HG02981 (cell line): Measurements from ENCODE around the gene TAS2R46.

Experiments
- ATAC-seq: cut with Tn5 transposase; IDR thresholded peaks from one replicate; pipeline ENCODE4 v1.9.1; 2021; ENCODE audit warnings: mild to moderate bottlenecking, moderate library complexity; ENCODE audit not compliant: unreplicated experiment

TAS2R46 gene

DNA sequence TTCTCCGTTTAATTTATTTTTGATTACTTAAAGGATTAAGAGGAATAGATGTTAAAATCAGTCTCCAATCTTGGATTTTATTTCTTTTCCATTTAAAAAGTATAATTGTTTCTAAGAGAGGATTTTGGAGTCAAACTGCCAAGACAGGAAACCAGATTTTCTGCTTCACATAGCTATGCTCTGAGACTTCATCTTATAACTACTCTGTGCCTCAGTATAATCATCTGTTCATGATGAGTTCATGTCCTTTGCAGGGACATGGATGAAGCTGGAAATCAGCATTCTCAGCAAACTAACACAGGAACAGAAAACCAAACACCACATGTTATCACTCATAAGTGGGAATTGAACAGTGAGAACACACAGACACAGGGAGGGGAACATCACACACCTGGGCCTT is 21.9 kb downstream of the TAS2R46 start:
- ATAC-seq, result no peak

- ATAC-seq, result no peak
These were observed 22.9 kb downstream of the TAS2R46 start for GRCh38 chr12:11039171-11039570.

DNA sequence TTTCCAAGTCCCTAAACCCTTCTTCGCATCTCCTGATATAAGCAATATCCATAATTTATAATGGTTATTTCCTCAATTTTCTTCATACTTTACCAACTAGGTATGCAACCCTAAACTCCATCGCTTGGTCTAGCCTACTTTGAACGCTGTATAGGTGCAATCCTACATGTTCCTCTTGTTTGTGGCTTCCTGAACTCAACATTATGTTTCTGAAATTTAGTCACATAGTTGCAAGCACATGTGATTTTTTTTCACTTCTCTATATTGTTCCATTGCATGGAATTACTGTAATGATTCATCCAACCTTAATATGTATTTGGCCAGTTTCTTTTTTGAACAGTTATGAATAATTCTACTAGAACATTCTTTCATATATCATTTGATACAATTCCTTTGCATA is 28.1 kb downstream of the TAS2R46 start:
- ATAC-seq, result peak; percentile 60

- no peak for ATAC-seq
These were observed 30.8 kb downstream of the TAS2R46 start, which contains the start of gene TAS2R31 for GRCh38 chr12:11031307-11031706. TAS2R31 (minus strand) TSS chr12:11031407; CDS start chr12:11031335, 72 bp downstream.

DNA sequence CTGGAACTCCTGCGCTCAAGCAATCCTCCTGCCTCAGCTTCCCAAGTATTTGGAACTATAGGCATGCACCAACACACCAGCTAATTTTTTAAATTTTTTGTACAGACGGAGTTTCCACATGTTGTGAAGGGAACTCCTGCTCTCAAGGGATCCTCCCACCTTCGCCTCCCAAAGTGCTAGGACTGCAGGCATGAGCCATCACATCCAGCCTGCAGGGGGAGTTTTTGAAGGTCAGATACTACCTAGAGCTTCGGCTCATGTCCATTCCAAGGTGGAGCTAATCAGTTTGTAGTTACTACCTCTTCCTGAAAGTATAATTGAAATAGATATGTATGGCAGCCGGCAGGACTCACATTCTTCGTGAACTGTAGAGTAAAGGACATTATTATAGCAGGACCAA is 36.0 kb downstream of the TAS2R46 start:
- no peak for ATAC-seq

- no peak for ATAC-seq
These were observed 38.7 kb downstream of the TAS2R46 start for GRCh38 chr12:11023387-11023786.

- ATAC-seq, result no peak
These were observed 39.6 kb downstream of the TAS2R46 start, which contains the start of gene TAS2R19 for GRCh38 chr12:11022520-11022919. TAS2R19 (minus strand) TSS chr12:11022620; CDS start chr12:11022571, 49 bp downstream.

GRCh38 chr12:11016937-11017336 is 45.2 kb downstream of the TAS2R46 start:
- ATAC-seq, result no peak

GRCh38 chr12:11015775-11016430 is 46.2 kb downstream of the TAS2R46 start:
- no peak for ATAC-seq

GRCh38 chr12:11014234-11014633 is 47.9 kb downstream of the TAS2R46 start:
- no peak for ATAC-seq
